HCT116 (cell line): Measurements from ENCODE around the gene RABGEF1. TPM values are rescaled to one million over a fixed set of nuclear protein-coding genes. Genes with fewer than 3 reads are reported as not detected.
"Not testable (repeated sequence)": the region's sequence is repeated elsewhere in the genome, so short reads cannot be mapped to it uniquely, and the experiment has no call there.

Experiments
- ATAC-seq: fragments of 200-7000 bp; cut with Tn5 transposase; 2 replicates; pipeline ENCODE4 v1.9.1; 2020; ENCODE audit warnings: mild to moderate bottlenecking, moderate library complexity
- BruUV-seq: library from RNA; stranded (reverse); fragments of 400-500 nt; replicated peaks from 2 replicates; lab custom pipeline; 2021; lab: Mats Ljungman, UMichigan
- CTCF ChIA-PET: fragments of 300-600 bp; sonication (Branson Sonifier 250); formaldehyde crosslinking; loops from one replicate; lab custom pipeline; 2021; ENCODE audit warnings: antibody characterized with exemption; lab: Charles Lee
- POLR2A ChIA-PET: fragments of 300-600, 350-600 bp; sonication (Branson Sonifier 250); formaldehyde crosslinking; loops from one replicate; lab custom pipeline; 2021; ENCODE audit warnings: antibody characterized with exemption; lab: Charles Lee
- RAD21 ChIA-PET, 2 experiments: fragments of 300-600 bp; sonication (Branson Sonifier 250); formaldehyde crosslinking; loops; one replicate each; lab custom pipeline; 2023; ENCODE audit warnings: low total read pairs in 2 of 2; ENCODE audit not compliant: uncharacterized antibody in 2 of 2, unreplicated experiment in 2 of 2, low non-redundant PET in 1 of 2; lab: Charles Lee
- DNase-seq: peaks from one replicate; pipeline ENCODE4 v3.0.0-alpha.2; 2010; ENCODE audit warnings: low read depth, low spot score
- H2AFZ ChIP-seq: fragments of 200-600 bp; shearing (Covaris generic), sonication (generic); 2 replicates; pipeline ENCODE4 v1.6.1; 2017; ENCODE audit warnings: low read depth, mixed run types, mixed read lengths, antibody characterized with exemption, low read length; ENCODE audit not compliant: poor library complexity, severe bottlenecking
- H3K27ac ChIP-seq: 2 replicates; pipeline ENCODE4 v1.5.1; 2012; ENCODE audit warnings: low read depth, low read length
- H3K27me3 ChIP-seq: fragments of 200-600 bp; sonication (generic); 2 replicates; pipeline ENCODE4 v1.6.1; 2016; ENCODE audit warnings: mixed run types, low read length, mixed read lengths; ENCODE audit not compliant: insufficient read depth
- H3K36me3 ChIP-seq, 2 experiments: fragments of 200-500 bp in 1 of 2; fragments of 200-600 bp in 1 of 2; sonication (Bioruptor generic) in 1 of 2; sonication (generic) in 1 of 2; 2 replicates each; pipeline versions ENCODE4 v1.5.1 to v1.6.1; 2014 to 2016; ENCODE audit warnings: low read length in 2 of 2, inconsistent platforms in 1 of 2, mixed read lengths in 1 of 2, mixed run types in 1 of 2; ENCODE audit not compliant: insufficient read depth in 2 of 2, control insufficient read depth in 1 of 2
- H3K4me1 ChIP-seq, 2 experiments: fragments of 200-600 bp in 1 of 2; sonication (generic) in 1 of 2; 2 replicates each; pipeline versions ENCODE4 v1.5.1 to v1.6.1; 2012 to 2017; ENCODE audit warnings: low read length in 2 of 2, inconsistent platforms in 1 of 2, mild to moderate bottlenecking in 1 of 2, mixed read lengths in 1 of 2, mixed run types in 1 of 2, moderate library complexity in 1 of 2; ENCODE audit not compliant: insufficient read depth in 2 of 2, control insufficient read depth in 1 of 2
- H3K4me2 ChIP-seq: fragments of 200-600 bp; sonication (generic); 2 replicates; pipeline ENCODE4 v1.6.1; 2017; ENCODE audit warnings: mixed run types, low read length, mixed read lengths
- H3K4me3 ChIP-seq, 2 experiments: fragments of 200-600 bp in 1 of 2; sonication (generic) in 1 of 2; replicated peaks in 1 of 2; 2 replicates each; pipeline ENCODE4 v1.5.1; 2011 to 2016; ENCODE audit warnings: low read length in 2 of 2, control low read depth in 1 of 2, low read depth in 1 of 2, mild to moderate bottlenecking in 1 of 2, mixed read lengths in 1 of 2, mixed run types in 1 of 2
- H3K79me2 ChIP-seq: fragments of 200-600 bp; sonication (generic); 2 replicates; pipeline ENCODE4 v1.6.1; 2017; ENCODE audit warnings: mild to moderate bottlenecking, mixed run types, low read length, moderate library complexity, mixed read lengths; ENCODE audit not compliant: insufficient read depth
- H3K9ac ChIP-seq: fragments of 200-600 bp; sonication (generic); 2 replicates; pipeline ENCODE4 v1.6.1; 2016; ENCODE audit warnings: low read length, mixed read lengths
- H3K9me2 ChIP-seq: fragments of 200-600 bp; sonication (generic), shearing (Covaris generic); 2 replicates; pipeline ENCODE4 v1.6.1; 2017; ENCODE audit warnings: mixed run types, mild to moderate bottlenecking, moderate library complexity; ENCODE audit not compliant: insufficient read depth
- H3K9me3 ChIP-seq, 2 experiments: fragments of 200-500 bp in 1 of 2; fragments of 200-600 bp in 1 of 2; sonication (Bioruptor generic) in 1 of 2; sonication (generic) in 1 of 2; 2 replicates each; pipeline ENCODE4 v1.6.1; 2014 to 2017; ENCODE audit warnings: low read length in 2 of 2, mixed read lengths in 2 of 2, inconsistent platforms in 1 of 2, low read depth in 1 of 2, mild to moderate bottlenecking in 1 of 2, mixed run types in 1 of 2, moderate library complexity in 1 of 2; ENCODE audit not compliant: control insufficient read depth in 1 of 2, insufficient read depth in 1 of 2
- H4K20me1 ChIP-seq: fragments of 200-600 bp; sonication (generic), shearing (Covaris generic); 2 replicates; pipeline ENCODE4 v1.6.1; 2017; ENCODE audit warnings: mixed run types, mild to moderate bottlenecking, moderate library complexity; ENCODE audit not compliant: insufficient read depth
- RAD21 ChIP-seq: IDR thresholded peaks from 2 replicates; pipeline ENCODE4 v1.6.1; 2012; ENCODE audit warnings: low read depth, mild to moderate bottlenecking
- SIN3A ChIP-seq: IDR thresholded peaks from 2 replicates; pipeline ENCODE4 v1.6.1; 2012; ENCODE audit warnings: low read depth
- YY1 ChIP-seq: IDR thresholded peaks from 2 replicates; pipeline ENCODE4 v1.6.1; 2011; ENCODE audit warnings: low read length, low read depth, moderate library complexity, mild to moderate bottlenecking; ENCODE audit not compliant: insufficient replicate concordance; ENCODE audit errors: extremely low read depth
- intact Hi-C: fragments of 100-400 bp; cut with micrococcal nuclease; formaldehyde crosslinking; loops from 2 replicates; pipeline ENCODE4 v1.10.0; 2022
- total RNA-seq: library from RNA; stranded (reverse); gene quantifications from one replicate; pipeline ENCODE4 v1.2.1, GENCODE V29; 2021; ENCODE audit not compliant: unreplicated experiment

The RABGEF1 gene
- total RNA-seq, 1 experiment from 2014 or later, result 22.9 TPM

- RAD21 ChIA-PET, H3K27me3 ChIP-seq, intact Hi-C loops, H3K4me2 ChIP-seq, H3K36me3 ChIP-seq, H3K9me2 ChIP-seq, H4K20me1 ChIP-seq, H2AFZ ChIP-seq, H3K4me3 ChIP-seq, H3K27ac ChIP-seq, DNase-seq, H3K9ac ChIP-seq, CTCF ChIA-PET, BruUV-seq, H3K9me3 ChIP-seq, ATAC-seq, H3K4me1 ChIP-seq: not testable (repeated sequence)
- POLR2A ChIA-PET, result interaction anchor here (1.1 kb wide), 1 partner anchor 14 kb away, joined by 3 read pairs; the partner anchor contains the start of gene RABGEF1
- H3K79me2 ChIP-seq, result peaks cover 88% of the 10 kb centered on the region
Observed at GRCh38 chr7:66755059-66755458, 14.5 kb downstream of the RABGEF1 start.

GRCh38 chr7:66756227-66756626 lies 15.7 kb downstream of the RABGEF1 start:
- H3K27me3 ChIP-seq, POLR2A ChIA-PET, H3K36me3 ChIP-seq, CTCF ChIA-PET, intact Hi-C loops, ATAC-seq, H4K20me1 ChIP-seq, H3K9me3 ChIP-seq, BruUV-seq, DNase-seq, RAD21 ChIA-PET, H3K4me1 ChIP-seq, H3K9me2 ChIP-seq, H3K4me2 ChIP-seq, H3K27ac ChIP-seq, H2AFZ ChIP-seq, H3K9ac ChIP-seq, H3K4me3 ChIP-seq: not testable (repeated sequence)
- peaks cover 80% of the 10 kb centered on the region for H3K79me2 ChIP-seq

GRCh38 chr7:66756889-66757288 lies 16.4 kb downstream of the RABGEF1 start:
- no peak for ATAC-seq
- Histone ChIP-seq H3K27me3 (no peaks in the 10 kb centered on the region), H3K9ac (no peak overlapping the region), H3K27ac (no peak overlapping the region), H3K36me3 (no peaks in the 10 kb centered on the region), H3K4me2 (no peak overlapping the region), H3K4me3 (no peak overlapping the region), H3K4me1 (no peaks in the 10 kb centered on the region), H4K20me1 (no peaks in the 10 kb centered on the region), H3K9me2 (no peaks in the 10 kb centered on the region), H2AFZ (no peak overlapping the region), H3K9me3 (no peaks in the 10 kb centered on the region), H3K79me2 (peaks cover 73% of the 10 kb centered on the region)
- ChIA-PET CTCF (no interaction called here), RAD21 (no interaction called here), POLR2A (no interaction called here)
- BruUV-seq, result no TSS peak
- TF ChIP-seq YY1 (no peak), RAD21 (no peak), SIN3A (no peak)
- intact Hi-C loops, result no loop called here
- DNase-seq, result no peak
